Measurements from ENCODE around the gene ELOVL7. TPM values are rescaled to one million over a fixed set of nuclear protein-coding genes. Genes with fewer than 3 reads are reported as not detected.

The ELOVL7 gene
- polyA plus RNA-seq, 1 experiment = 0.11 TPM

DNA sequence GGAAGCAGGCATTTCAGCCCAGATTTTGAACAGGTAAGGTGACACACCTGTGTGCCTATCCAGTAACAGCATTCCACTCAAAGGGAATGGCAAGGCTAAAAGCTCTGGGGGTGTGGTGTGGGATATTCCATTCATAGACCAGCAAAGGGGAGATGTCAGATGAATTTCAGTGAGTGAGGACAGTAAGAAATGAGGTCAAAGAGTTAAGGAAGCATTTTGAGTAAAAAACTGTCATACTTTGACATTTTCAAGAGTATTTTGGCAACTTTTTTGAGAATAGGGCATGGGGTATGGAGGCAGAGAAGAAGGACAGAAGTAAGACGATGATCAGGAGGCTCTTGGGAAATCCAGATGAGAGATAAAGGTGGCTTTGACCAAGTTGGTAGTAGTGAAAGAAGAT is 2.2 kb upstream of the ELOVL7 start:
- TF ChIP-seq, protein P1, sequence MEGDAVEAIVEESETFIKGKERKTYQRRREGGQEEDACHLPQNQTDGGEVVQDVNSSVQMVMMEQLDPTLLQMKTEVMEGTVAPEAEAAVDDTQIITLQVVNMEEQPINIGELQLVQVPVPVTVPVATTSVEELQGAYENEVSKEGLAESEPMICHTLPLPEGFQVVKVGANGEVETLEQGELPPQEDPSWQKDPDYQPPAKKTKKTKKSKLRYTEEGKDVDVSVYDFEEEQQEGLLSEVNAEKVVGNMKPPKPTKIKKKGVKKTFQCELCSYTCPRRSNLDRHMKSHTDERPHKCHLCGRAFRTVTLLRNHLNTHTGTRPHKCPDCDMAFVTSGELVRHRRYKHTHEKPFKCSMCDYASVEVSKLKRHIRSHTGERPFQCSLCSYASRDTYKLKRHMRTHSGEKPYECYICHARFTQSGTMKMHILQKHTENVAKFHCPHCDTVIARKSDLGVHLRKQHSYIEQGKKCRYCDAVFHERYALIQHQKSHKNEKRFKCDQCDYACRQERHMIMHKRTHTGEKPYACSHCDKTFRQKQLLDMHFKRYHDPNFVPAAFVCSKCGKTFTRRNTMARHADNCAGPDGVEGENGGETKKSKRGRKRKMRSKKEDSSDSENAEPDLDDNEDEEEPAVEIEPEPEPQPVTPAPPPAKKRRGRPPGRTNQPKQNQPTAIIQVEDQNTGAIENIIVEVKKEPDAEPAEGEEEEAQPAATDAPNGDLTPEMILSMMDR (IDR thresholded peaks at IDR 0.05; ENCODE audit: low read depth, low read length) = no peak
- POLR2A ChIA-PET = no interaction called here
- no peak for DNase-seq (ENCODE audit: low read depth, low spot score)

DNA sequence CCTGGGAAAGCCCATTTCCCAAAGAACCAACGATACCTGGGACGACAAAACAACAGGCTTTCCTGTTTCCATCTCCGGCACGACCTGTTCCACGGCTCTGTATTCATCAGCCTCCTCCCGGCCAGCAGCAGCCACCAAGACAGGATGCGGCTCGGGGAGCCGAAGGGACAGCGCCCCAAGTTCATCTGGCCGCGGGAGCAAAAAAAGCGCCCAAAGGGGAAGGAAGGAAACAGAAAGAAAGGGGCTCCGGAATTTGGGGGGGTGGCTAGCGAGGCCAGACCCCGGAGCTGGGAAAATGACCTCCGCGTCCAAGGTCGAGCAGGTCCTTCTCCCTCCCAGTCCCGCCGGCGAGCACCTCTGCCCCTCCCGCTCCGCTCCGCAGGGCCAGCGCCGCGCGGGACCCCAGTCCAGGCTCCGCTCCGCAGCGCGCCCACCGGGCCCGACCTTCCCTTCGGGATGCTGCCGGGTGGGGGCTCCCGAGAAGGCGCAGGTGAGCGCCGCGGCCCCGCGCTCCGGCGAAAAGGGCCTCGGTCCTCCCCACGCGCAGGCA is 608 bp downstream of the ELOVL7 start:
- peaks cover 34% of the 10 kb centered on the region for H3K27me3 ChIP-seq (ENCODE audit: control insufficient read depth, insufficient read depth, low read length)
- TF ChIP-seq, protein P1 (IDR thresholded peaks at IDR 0.05; ENCODE audit: low read depth, low read length) = no peak
- no peak for DNase-seq (ENCODE audit: low read depth, low spot score)
- H3K4me3 ChIP-seq (ENCODE audit: low read depth, low read length) = peak overlapping the region; percentile 62
- CTCF ChIA-PET = interaction anchor here (1.3 to 2.5 kb wide), 4 partner anchors 12 to 144 kb away, joined by 3 to 6 read pairs (median 4); partner anchors contain the start of gene DEPDC1B
- POLR2A ChIA-PET = no interaction called here
- H3K9me3 ChIP-seq (ENCODE audit: control insufficient read depth, insufficient read depth, low read length) = no peaks in the 10 kb centered on the region
- no peak overlapping the region for H3K27ac ChIP-seq (ENCODE audit: low read depth, low read length)

More for the DNA sequence above, 2.2 kb upstream of the ELOVL7 start:
- H3K27me3 ChIP-seq (ENCODE audit: control insufficient read depth, insufficient read depth, low read length) = peaks cover 34% of the 10 kb centered on the region
- H3K27ac ChIP-seq (ENCODE audit: low read depth, low read length) = no peak overlapping the region
- no peak overlapping the region for H3K4me3 ChIP-seq (ENCODE audit: low read depth, low read length)
- CTCF ChIA-PET = no interaction called here
- H3K9me3 ChIP-seq (ENCODE audit: control insufficient read depth, insufficient read depth, low read length) = no peaks in the 10 kb centered on the region

DNA sequence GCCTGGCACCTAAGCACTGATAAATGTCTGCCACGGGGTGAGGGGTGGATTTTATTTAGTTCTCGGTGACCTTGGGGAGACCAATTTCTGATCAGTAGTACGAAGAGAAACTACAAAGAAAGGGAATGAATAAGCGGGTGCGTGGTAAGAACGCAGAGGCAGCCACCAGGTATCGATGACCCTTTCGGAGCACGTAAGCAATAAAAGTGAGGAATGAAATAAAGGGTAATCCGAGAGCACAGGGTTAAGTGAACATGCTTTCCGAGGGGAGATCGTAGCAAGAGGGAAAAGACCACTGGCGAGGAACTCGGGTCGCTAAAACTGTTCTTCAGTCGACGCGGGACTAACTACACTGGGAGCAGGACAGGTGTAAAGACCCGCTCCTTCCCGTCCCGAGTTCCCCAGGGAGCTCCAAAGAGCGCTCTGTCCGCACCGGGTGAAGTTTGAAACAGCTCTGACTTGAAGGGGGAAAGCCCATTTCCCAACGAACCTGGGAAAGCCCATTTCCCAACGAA is 1.1 kb downstream of the ELOVL7 start:
- ChIA-PET POLR2A (no interaction called here), CTCF (interaction anchor here (1.4 to 2.5 kb wide), 2 partner anchors 96 to 143 kb away, joined by 3 to 5 read pairs; partner anchors contain the start of gene DEPDC1B)
- Histone ChIP-seq H3K9me3 (ENCODE audit: control insufficient read depth, insufficient read depth, low read length) (no peaks in the 10 kb centered on the region), H3K27me3 (ENCODE audit: control insufficient read depth, insufficient read depth, low read length) (peaks cover 34% of the 10 kb centered on the region), H3K4me3 (ENCODE audit: low read depth, low read length) (peak overlapping the region; percentile 62), H3K27ac (ENCODE audit: low read depth, low read length) (no peak overlapping the region)
- DNase-seq (ENCODE audit: low read depth, low spot score) = no peak
- TF ChIP-seq, protein P1 (IDR thresholded peaks at IDR 0.05; ENCODE audit: low read depth, low read length) = no peak

DNA sequence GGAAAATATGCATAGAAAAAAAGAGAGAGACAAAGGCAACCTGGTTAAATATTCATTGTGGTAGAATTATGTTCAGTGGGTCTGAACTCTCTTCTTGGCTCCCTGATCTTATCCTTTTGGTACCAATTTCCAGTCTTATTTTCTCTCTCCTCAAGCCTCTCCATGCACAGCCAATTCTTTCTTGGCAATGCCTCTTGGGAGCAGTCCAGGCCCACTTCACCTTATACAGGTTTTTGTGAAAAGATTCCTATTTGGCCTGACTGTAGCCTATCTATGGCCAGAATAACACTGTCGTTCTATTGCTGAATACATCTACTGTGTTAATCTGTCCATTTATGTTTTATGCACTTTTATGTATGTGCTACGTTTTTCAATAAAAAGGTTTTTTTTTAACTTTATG is 2.7 kb downstream of the ELOVL7 start:
- DNase-seq (ENCODE audit: low read depth, low spot score) = no peak
- Histone ChIP-seq H3K9me3 (ENCODE audit: control insufficient read depth, insufficient read depth, low read length) (no peaks in the 10 kb centered on the region), H3K4me3 (ENCODE audit: low read depth, low read length) (no peak overlapping the region), H3K27ac (ENCODE audit: low read depth, low read length) (no peak overlapping the region), H3K27me3 (ENCODE audit: control insufficient read depth, insufficient read depth, low read length) (peaks cover 30% of the 10 kb centered on the region)
- ChIA-PET POLR2A (no interaction called here), CTCF (no interaction called here)
- TF ChIP-seq, protein P1 (IDR thresholded peaks at IDR 0.05; ENCODE audit: low read depth, low read length) = no peak

DNA sequence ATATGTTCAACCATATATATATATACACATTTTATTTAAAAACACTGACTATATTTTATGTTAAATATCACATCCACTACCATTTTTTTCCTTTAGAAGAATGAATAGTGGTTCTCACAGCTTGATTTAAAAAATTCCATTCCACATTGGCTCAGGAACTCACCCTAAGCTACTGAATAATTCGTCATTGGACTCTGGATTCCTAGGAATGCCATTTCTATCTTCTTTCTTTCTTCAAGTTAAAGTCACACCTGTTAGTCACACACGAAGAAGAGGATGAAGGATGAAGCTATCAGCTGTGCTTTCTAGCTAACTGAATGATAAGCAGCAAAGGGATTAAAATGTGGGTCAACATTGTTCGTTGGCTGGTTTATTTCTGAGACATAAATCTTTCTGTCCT is 7.9 kb downstream of the ELOVL7 start:
- TF ChIP-seq, protein P1 (IDR thresholded peaks at IDR 0.05; ENCODE audit: low read depth, low read length) = no peak
- H3K27ac ChIP-seq (ENCODE audit: low read depth, low read length) = no peak overlapping the region
- no peak for DNase-seq (ENCODE audit: low read depth, low spot score)
- no peaks in the 10 kb centered on the region for H3K27me3 ChIP-seq (ENCODE audit: control insufficient read depth, insufficient read depth, low read length)
- POLR2A ChIA-PET = no interaction called here
- CTCF ChIA-PET = no interaction called here
- no peaks in the 10 kb centered on the region for H3K9me3 ChIP-seq (ENCODE audit: control insufficient read depth, insufficient read depth, low read length)
- H3K4me3 ChIP-seq (ENCODE audit: low read depth, low read length) = no peak overlapping the region

Data from AG04450 (cell line).